A549 treated with AZD9567 at 1 μM for 4 hours (cell line): ENCODE data around the gene IFT122. TPM values are rescaled to one million over a fixed set of nuclear protein-coding genes. Genes with fewer than 3 reads are reported as not detected.

Experiments used
- total RNA-seq: library from RNA; stranded (reverse); fragments of 200-300 nt; extraction: Qiagen RNA extraction; gene quantifications from 5 replicates; pipeline ENCODE4 v1.2.3, GENCODE V29; 2022; ENCODE audit not compliant: insufficient read depth

IFT122 gene
- 11.0 to 14.8 TPM (median 12.1 TPM) in 5 replicates for total RNA-seq

GRCh38 chr3:129439817-129440617 is at the start of gene IFT122, which contains the start of gene MBD4:
IFT122 (plus strand) TSS chr3:129440224; CDS start chr3:129440331, 107 bp downstream.
MBD4 (minus strand) TSS chr3:129439948; CDS start chr3:129439833, 115 bp downstream.

GRCh38 chr3:129428376-129429079 is 11.5 kb upstream of the IFT122 start, which contains the start of gene EFCAB12:
EFCAB12 (minus strand) TSS chr3:129428636; CDS start chr3:129428488, 148 bp downstream.

GRCh38 chr3:129528589-129529100 is 88.6 kb downstream of the IFT122 start, which contains the start of gene RHO:
RHO (plus strand) TSS chr3:129528639; CDS start chr3:129528734, 95 bp downstream.

GRCh38 chr3:129543156-129543790 is 103.2 kb downstream of the IFT122 start, which contains the start of gene H1-8:
H1-8 (plus strand) TSS chr3:129543175; CDS start chr3:129543219, 44 bp downstream.

Other genes starting within 250 kb of the IFT122 start
- 64.3 to 81.7 TPM (median 78.5 TPM) in 5 replicates for gene COPG1, start 190.6 kb upstream of the IFT122 start, total RNA-seq
- 37.3 to 44.4 TPM (median 42.1 TPM) in 5 replicates for gene HMCES, start 161.4 kb upstream of the IFT122 start, total RNA-seq
- 0.44 to 0.79 TPM (median 0.62 TPM) in 4 of 5 replicates, not detected in the other for gene EFCAB12, start 11.6 kb upstream of the IFT122 start, total RNA-seq
- gene MBD4, start 276 bp upstream of the IFT122 start, total RNA-seq = 16.8 to 20.9 TPM (median 17.5 TPM) in 5 replicates
- gene RHO, start 88.4 kb downstream of the IFT122 start, total RNA-seq = not detected in 5 replicates
- gene H1-8, start 103.0 kb downstream of the IFT122 start, total RNA-seq = not detected in 5 replicates
- gene PLXND1, start 166.5 kb downstream of the IFT122 start, total RNA-seq = 73.8 to 88.8 TPM (median 82.8 TPM) in 5 replicates